ENCODE data around the gene INTS11. TPM values are rescaled to one million over a fixed set of nuclear protein-coding genes. Genes with fewer than 3 reads are reported as not detected.

INTS11 gene
- total and polyA plus RNA-seq, 4 donors = 39.8 to 206 (median 114) TPM

- Histone ChIP-seq H3K27me3 (ENCODE audit: control insufficient read depth, insufficient read depth, low read length) (no peaks in the 10 kb centered on the region), H3K4me3 (ENCODE audit: low read depth, low read length) (no peak overlapping the region), H3K27ac (ENCODE audit: low read depth, low read length) (no peak overlapping the region), H3K36me3 (ENCODE audit: control insufficient read depth, insufficient read depth, low read length) (peaks cover 96% of the 10 kb centered on the region), H3K4me1 (ENCODE audit: control insufficient read depth, insufficient read depth, low read length) (peaks cover 43% of the 10 kb centered on the region), H3K9me3 (ENCODE audit: control insufficient read depth, insufficient read depth, low read length) (no peaks in the 10 kb centered on the region)
- DNase-seq (ENCODE audit: low read depth in 4 of 6, low spot score in 6 of 6) = no peak
- 92% methylated on average over 60 of the region's 62 CpGs for WGBS (ENCODE audit: insufficient coverage)
Observed at GRCh38 chr1:1296070-1297061, 28.1 kb downstream of the INTS11 start.

GRCh38 chr1:1295154-1295923, 29.1 kb downstream of the INTS11 start:
- Histone ChIP-seq H3K27me3 (ENCODE audit: control insufficient read depth, insufficient read depth, low read length) (no peaks in the 10 kb centered on the region), H3K4me1 (ENCODE audit: control insufficient read depth, insufficient read depth, low read length) (peaks cover 50% of the 10 kb centered on the region), H3K4me3 (ENCODE audit: low read depth, low read length) (no peak overlapping the region), H3K36me3 (ENCODE audit: control insufficient read depth, insufficient read depth, low read length) (peaks cover 96% of the 10 kb centered on the region), H3K9me3 (ENCODE audit: control insufficient read depth, insufficient read depth, low read length) (no peaks in the 10 kb centered on the region), H3K27ac (ENCODE audit: low read depth, low read length) (no peak overlapping the region)
- no peak for DNase-seq (ENCODE audit: low read depth in 4 of 6, low spot score in 6 of 6)
- WGBS (ENCODE audit: insufficient coverage) = 95% methylated on average over 34 of the region's 35 CpGs

GRCh38 chr1:1294250-1294890, 30.1 kb downstream of the INTS11 start:
- peaks cover 41% of the 10 kb centered on the region for H3K4me1 ChIP-seq (ENCODE audit: control insufficient read depth, insufficient read depth, low read length)
- 87% methylated on average over 51 of the region's 58 CpGs for WGBS (ENCODE audit: insufficient coverage)
- H3K27me3 ChIP-seq (ENCODE audit: control insufficient read depth, insufficient read depth, low read length) = no peaks in the 10 kb centered on the region
- H3K9me3 ChIP-seq (ENCODE audit: control insufficient read depth, insufficient read depth, low read length) = no peaks in the 10 kb centered on the region
- no peak for DNase-seq (ENCODE audit: low read depth in 4 of 6, low spot score in 6 of 6)
- H3K27ac ChIP-seq (ENCODE audit: low read depth, low read length) = no peak overlapping the region
- no peak overlapping the region for H3K4me3 ChIP-seq (ENCODE audit: low read depth, low read length)
- peaks cover 90% of the 10 kb centered on the region for H3K36me3 ChIP-seq (ENCODE audit: control insufficient read depth, insufficient read depth, low read length)

- Histone ChIP-seq H3K27me3 (ENCODE audit: control insufficient read depth, insufficient read depth, low read length) (no peaks in the 10 kb centered on the region), H3K9me3 (ENCODE audit: control insufficient read depth, insufficient read depth, low read length) (no peaks in the 10 kb centered on the region), H3K4me3 (ENCODE audit: low read depth, low read length) (no peak overlapping the region), H3K27ac (ENCODE audit: low read depth, low read length) (no peak overlapping the region), H3K4me1 (ENCODE audit: control insufficient read depth, insufficient read depth, low read length) (peaks cover 32% of the 10 kb centered on the region), H3K36me3 (ENCODE audit: control insufficient read depth, insufficient read depth, low read length) (peaks cover 82% of the 10 kb centered on the region)
- WGBS (ENCODE audit: insufficient coverage) = 75% methylated on average over 91 of the region's 94 CpGs
- DNase-seq (ENCODE audit: low read depth in 4 of 6, low spot score in 6 of 6) = no peak
Observed at GRCh38 chr1:1293263-1294249, 30.9 kb downstream of the INTS11 start.

- 87% methylated on average over 18 of the region's 18 CpGs for WGBS (ENCODE audit: insufficient coverage)
- Histone ChIP-seq H3K27me3 (ENCODE audit: control insufficient read depth, insufficient read depth, low read length) (no peaks in the 10 kb centered on the region), H3K4me1 (ENCODE audit: control insufficient read depth, insufficient read depth, low read length) (peaks cover 26% of the 10 kb centered on the region), H3K36me3 (ENCODE audit: control insufficient read depth, insufficient read depth, low read length) (peaks cover 75% of the 10 kb centered on the region), H3K9me3 (ENCODE audit: control insufficient read depth, insufficient read depth, low read length) (no peaks in the 10 kb centered on the region), H3K27ac (ENCODE audit: low read depth, low read length) (no peak overlapping the region), H3K4me3 (ENCODE audit: low read depth, low read length) (no peak overlapping the region)
- DNase-seq (ENCODE audit: low read depth in 4 of 6, low spot score in 6 of 6) = no peak
Observed at GRCh38 chr1:1292851-1293250, 31.6 kb downstream of the INTS11 start.

GRCh38 chr1:1292442-1292779, 32.0 kb downstream of the INTS11 start:
- Histone ChIP-seq H3K9me3 (ENCODE audit: control insufficient read depth, insufficient read depth, low read length) (no peaks in the 10 kb centered on the region), H3K4me3 (ENCODE audit: low read depth, low read length) (no peak overlapping the region), H3K36me3 (ENCODE audit: control insufficient read depth, insufficient read depth, low read length) (peaks cover 74% of the 10 kb centered on the region), H3K4me1 (ENCODE audit: control insufficient read depth, insufficient read depth, low read length) (peaks cover 23% of the 10 kb centered on the region), H3K27ac (ENCODE audit: low read depth, low read length) (no peak overlapping the region), H3K27me3 (ENCODE audit: control insufficient read depth, insufficient read depth, low read length) (no peaks in the 10 kb centered on the region)
- WGBS (ENCODE audit: insufficient coverage) = 86% methylated on average over 8 of the region's 9 CpGs
- DNase-seq (ENCODE audit: low read depth in 4 of 6, low spot score in 6 of 6) = no peak

- Histone ChIP-seq H3K4me1 (ENCODE audit: control insufficient read depth, insufficient read depth, low read length) (peaks cover 23% of the 10 kb centered on the region), H3K9me3 (ENCODE audit: control insufficient read depth, insufficient read depth, low read length) (no peaks in the 10 kb centered on the region), H3K27ac (ENCODE audit: low read depth, low read length) (no peak overlapping the region), H3K36me3 (ENCODE audit: control insufficient read depth, insufficient read depth, low read length) (peaks cover 74% of the 10 kb centered on the region), H3K4me3 (ENCODE audit: low read depth, low read length) (no peak overlapping the region), H3K27me3 (ENCODE audit: control insufficient read depth, insufficient read depth, low read length) (no peaks in the 10 kb centered on the region)
- 53% methylated on average over 35 of the region's 45 CpGs for WGBS (ENCODE audit: insufficient coverage)
- DNase-seq (ENCODE audit: low read depth in 4 of 6, low spot score in 6 of 6) = peak in 2 of 6 donors; percentile 74 to 90
Observed at GRCh38 chr1:1291548-1292441, 32.7 kb downstream of the INTS11 start.

GRCh38 chr1:1291023-1291528, 33.4 kb downstream of the INTS11 start:
- H3K36me3 ChIP-seq (ENCODE audit: control insufficient read depth, insufficient read depth, low read length) = peaks cover 67% of the 10 kb centered on the region

More at GRCh38 chr1:1291023-1291528, 33.4 kb downstream of the INTS11 start:
- Histone ChIP-seq H3K27ac (ENCODE audit: low read depth, low read length) (no peak overlapping the region), H3K4me3 (ENCODE audit: low read depth, low read length) (no peak overlapping the region), H3K27me3 (ENCODE audit: control insufficient read depth, insufficient read depth, low read length) (no peaks in the 10 kb centered on the region), H3K9me3 (ENCODE audit: control insufficient read depth, insufficient read depth, low read length) (no peaks in the 10 kb centered on the region), H3K4me1 (ENCODE audit: control insufficient read depth, insufficient read depth, low read length) (peaks cover 19% of the 10 kb centered on the region)
- 40% methylated on average over 28 of the region's 28 CpGs for WGBS (ENCODE audit: insufficient coverage)
- no peak for DNase-seq (ENCODE audit: low read depth in 4 of 6, low spot score in 6 of 6)

All from spinal cord (tissue), 10 donors.